ENCODE measurements around the gene MAML2.

The MAML2 gene

GRCh38 chr11:96207459-96208449 lies 135.2 kb downstream of the MAML2 start:
- no peak for DNase-seq (ENCODE audit: low spot score)

DNA sequence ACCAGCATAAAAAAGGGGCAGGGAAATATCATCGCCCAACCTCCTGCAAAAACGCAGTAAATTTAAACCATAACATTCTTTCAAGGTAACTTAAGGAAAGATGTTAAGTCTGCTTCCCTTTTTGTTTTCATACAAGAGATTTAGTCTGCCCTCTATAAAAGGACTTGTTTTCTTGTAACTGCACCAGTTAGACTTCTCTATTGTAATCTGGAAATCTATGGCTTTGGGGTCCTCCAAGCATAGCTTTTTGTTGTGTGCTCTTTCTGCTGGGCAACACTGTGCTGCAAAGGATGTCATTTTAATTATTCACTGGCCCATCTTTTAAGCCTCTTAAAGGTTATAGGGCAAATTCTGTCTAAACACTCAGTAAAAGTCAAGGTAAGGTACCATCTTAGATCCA lies 136.0 kb downstream of the MAML2 start:
- no peak for DNase-seq (ENCODE audit: low spot score)

DNA sequence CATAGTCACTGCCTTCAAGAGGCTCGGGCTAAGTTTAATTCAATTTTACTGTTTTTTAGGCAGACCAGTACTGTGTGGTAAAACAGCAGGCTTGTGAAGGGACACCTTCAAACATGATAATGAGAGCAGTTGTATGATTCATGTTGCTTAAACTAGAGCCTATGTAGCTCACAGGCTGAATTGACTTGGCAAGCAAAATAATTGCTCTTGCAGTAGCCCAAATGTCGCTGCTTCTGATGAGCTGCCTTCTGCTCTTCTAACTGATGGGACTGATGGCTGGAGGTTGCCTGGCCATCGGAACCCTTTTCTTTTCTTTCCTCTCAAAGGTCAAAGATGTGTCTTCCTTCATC lies 137.6 kb downstream of the MAML2 start:
- no peak for DNase-seq (ENCODE audit: low spot score)

GRCh38 chr11:96204721-96205459 lies 138.1 kb downstream of the MAML2 start:
- DNase-seq (ENCODE audit: low spot score): no peak

- no peak for DNase-seq (ENCODE audit: low spot score)
These were observed 138.7 kb downstream of the MAML2 start for GRCh38 chr11:96204366-96204659.

DNA sequence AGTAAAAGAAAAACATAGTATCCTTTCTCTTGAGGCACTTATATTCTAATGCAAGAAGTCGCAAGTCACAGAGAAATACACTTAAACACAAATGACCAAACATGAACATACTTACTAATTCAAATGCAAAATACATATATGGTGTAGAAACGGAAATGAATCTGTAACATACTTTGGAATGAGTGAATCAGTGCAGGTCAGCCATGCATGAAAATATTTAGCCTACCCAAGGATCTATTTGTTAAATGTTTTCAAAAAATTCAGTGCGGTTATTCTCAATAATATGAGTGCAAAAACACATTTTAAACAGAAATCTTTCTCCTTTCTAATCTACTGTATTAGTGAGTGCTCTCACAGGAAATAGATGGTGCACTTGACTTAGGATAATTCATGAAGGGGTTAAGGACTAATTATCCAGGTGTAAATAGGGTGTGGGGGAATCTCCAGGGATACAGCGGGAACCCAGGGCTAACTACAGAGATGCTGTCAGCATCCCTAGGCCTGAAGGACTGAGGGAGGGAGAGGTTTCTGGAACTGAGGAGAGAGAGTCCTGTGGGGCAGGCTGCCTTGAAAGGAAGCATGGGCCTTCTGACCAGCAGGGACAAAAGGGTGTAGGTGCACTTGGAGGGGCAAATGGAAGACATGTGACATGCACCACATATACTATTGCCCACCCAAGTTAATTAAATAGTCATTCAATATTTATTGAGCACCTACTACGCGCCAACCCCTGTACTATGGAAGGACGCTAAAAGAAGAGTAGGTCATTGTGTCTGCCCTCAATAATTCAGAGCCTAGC lies 139.2 kb downstream of the MAML2 start:
- no peak for DNase-seq (ENCODE audit: low spot score)

- no peak for DNase-seq (ENCODE audit: low spot score)
These were observed 142.8 kb downstream of the MAML2 start for GRCh38 chr11:96200243-96200642.

GRCh38 chr11:96199563-96200025 lies 143.4 kb downstream of the MAML2 start:
- DNase-seq (ENCODE audit: low spot score): no peak

DNA sequence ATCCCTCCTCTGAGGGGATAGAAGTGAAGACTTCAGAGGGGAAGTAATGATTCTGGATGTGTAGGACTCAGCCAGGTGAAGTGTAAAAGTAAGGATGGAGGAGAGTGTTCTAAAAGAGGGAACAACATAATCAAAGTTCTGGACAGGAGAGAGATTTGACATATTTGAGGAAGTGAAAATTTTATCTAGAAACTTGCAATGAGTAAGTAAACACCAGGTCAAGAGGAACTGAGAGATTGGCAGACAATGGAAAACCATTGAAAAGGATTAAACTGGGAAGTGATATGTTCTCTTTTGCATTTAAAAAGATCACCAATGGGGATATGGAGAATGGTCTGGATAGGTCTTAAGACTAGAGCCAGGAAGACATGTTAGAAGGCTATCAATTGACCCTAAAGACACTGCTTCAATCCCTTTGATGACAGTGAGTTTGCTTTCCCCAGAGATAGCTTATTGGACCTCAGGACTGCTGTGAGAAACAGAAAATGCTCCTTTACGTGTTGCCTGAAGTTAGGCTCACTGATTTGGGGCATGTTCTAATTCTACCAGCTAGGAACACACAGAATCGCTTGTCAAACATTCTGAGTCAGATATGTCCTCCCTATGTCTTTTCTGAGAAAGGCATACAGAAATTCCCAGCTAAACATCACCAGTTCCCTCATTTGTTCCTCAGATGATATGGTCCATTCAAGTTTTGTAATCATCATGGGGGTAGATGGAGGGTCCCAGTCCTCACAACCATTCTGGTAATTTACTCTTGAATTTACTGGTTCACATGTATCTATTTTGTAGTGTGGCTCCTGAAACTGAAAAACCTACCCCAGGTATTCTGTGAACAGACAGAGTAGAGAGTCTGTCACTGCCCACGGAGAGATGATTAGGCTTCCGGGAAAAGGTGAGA lies 144.9 kb downstream of the MAML2 start:
- DNase-seq (ENCODE audit: low spot score): no peak

- DNase-seq (ENCODE audit: low spot score): no peak
These were observed 145.9 kb downstream of the MAML2 start for GRCh38 chr11:96197103-96197502.

DNA sequence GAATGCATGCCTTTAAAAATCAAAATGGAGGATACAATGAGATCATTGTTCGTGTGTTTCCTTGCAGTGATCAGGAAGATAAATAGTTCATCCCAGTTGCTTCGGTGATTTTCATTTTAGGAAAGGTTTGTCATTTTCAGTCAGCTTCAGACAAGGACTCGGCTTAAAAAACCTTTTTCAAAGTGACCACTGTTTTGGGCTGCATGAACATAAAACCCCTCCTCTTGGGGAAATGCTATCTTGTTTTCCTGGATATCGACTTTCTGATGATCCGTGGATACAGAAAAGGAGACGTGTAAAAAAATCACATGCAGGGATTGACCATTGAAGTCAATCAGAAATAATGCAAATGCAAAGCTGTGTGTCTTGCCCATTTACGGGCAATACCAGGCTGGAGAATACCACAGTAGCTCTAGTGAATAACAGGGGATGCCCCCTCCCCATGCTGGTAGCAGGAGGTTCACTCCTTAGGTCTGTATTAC lies 146.8 kb downstream of the MAML2 start:
- no peak for DNase-seq (ENCODE audit: low spot score)

- DNase-seq (ENCODE audit: low spot score): no peak
These were observed 147.3 kb downstream of the MAML2 start for GRCh38 chr11:96195671-96196070.

- no peak for DNase-seq (ENCODE audit: low spot score)
These were observed 148.2 kb downstream of the MAML2 start for GRCh38 chr11:96194581-96195374.

DNA sequence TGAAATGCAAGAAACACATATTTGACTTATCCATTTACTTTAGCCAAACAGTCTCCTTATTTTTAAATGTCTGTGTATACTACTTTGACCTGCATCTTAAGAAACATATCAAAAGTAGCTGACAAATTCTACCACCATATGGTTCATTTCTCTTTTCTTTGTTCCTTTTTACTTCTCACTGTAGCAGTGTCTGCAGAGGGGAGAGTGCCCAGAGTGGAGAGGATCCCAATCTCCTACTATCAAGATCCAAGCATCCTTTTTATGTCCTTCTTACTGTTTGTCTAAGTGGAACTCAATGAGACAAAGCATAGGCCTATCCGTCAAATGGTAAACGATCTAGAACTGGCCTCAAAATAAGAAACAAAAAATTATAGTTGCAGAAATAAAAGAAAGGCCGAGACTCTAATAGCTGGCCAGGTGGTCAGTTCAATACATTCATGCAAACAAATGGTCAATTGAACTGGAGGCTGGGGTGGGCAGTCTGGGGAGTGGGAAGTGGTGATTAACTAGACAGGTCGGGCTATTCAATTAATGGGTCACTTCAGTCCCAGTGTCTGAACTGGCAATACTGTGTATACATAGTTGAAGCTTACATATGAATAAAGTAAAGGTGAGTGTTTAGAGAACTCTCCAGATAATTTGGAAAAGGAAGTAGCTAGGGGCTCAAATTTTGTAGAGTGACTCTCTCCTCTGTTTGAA lies 149.1 kb downstream of the MAML2 start:
- no peak for DNase-seq (ENCODE audit: low spot score)

- DNase-seq (ENCODE audit: low spot score): no peak
These were observed 151.2 kb downstream of the MAML2 start for GRCh38 chr11:96191752-96192151.

DNA sequence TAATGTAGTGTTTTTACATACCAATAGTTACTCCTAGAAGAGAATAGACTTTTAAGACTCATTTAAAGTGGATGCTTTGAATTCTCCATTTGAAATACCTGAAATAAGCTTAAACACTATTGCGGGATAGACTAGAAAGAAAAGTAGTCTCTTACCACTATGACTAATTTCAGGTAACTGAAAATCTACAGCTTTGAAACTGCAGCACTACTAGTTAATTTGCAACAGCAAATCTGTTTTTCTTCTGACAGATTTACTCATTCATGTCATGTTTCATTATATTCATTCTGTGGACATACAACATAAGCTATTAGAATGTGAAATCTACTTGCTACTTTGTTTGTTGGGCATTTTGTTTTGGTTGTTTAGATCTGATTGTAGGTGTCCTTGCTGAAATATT lies 153.6 kb downstream of the MAML2 start:
- no peak for DNase-seq (ENCODE audit: low spot score)

DNA sequence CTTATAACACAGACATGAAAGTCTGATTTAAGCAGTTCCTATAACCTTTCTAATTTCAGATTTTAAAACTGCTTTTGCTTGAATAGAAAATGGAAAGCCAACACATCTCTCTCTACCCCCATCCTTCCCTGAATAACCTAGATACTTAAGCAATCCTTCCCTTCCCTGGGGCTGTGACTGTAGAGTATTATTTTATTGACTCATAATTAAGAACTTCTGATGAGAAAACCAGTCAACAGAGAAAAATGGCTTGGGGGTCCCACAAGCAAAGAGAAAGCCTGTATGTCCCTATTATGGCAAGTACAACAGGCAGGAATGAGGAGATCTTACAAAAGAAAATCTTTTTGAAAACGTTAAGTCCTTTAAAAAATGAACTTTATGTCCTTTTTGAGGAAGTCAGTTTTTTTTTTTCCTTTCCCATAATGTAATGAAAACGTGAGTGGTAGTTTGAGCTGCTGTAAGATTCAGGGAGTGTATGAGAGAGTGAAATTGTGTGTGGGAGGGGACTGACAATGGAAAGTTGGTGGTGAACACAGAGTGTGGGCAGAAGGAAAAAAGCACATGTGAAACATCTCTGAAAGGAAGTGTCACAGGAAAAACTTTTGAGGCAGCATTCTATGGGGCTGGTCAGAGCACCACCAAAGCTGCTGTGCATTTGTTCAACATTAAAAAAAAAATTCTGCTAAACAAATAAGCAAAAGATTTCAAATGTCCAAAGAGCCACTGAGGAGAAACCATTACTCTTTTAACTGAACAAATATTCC lies 154.6 kb downstream of the MAML2 start:
- DNase-seq (ENCODE audit: low spot score): peak; percentile 12

GRCh38 chr11:96187822-96188221 lies 155.2 kb downstream of the MAML2 start:
- DNase-seq (ENCODE audit: low spot score): no peak

GRCh38 chr11:96186806-96187205 lies 156.2 kb downstream of the MAML2 start:
- no peak for DNase-seq (ENCODE audit: low spot score)

Data from germinal center (tissue), 1 donor.